Effector memory CD8-positive, alpha-beta T cell (primary cell): ENCODE results near the gene DIP2B.
A peak's percentile ranks its signal among the peaks of the same experiment; 100 is the strongest.
"Not testable (repeated sequence)": the region's sequence is repeated elsewhere in the genome, so short reads cannot be mapped to it uniquely, and the experiment has no call there.

ENCODE experiments used
- ATAC-seq: fragments of 150-1000 bp; cut with Tn5 transposase; replicated peaks from 2 replicates; pipeline ENCODE4 v1.10.0; 2021; ENCODE audit warnings: mild to moderate bottlenecking, moderate library complexity
- DNase-seq, 3 experiments: peaks; one replicate each; pipeline ENCODE4 v3.0.0; 2021
- H3K27ac Mint-ChIP-seq, 2 donors: one replicate each; pipeline ENCODE4 v1.8.0; 2022; ENCODE audit warnings: mild to moderate bottlenecking in 2 of 2, mixed read lengths in 2 of 2, moderate library complexity in 2 of 2
- H3K27me3 Mint-ChIP-seq, 2 donors: one replicate each; pipeline ENCODE4 v1.8.0; 2022; ENCODE audit warnings: mixed read lengths in 2 of 2
- H3K36me3 Mint-ChIP-seq: one replicate; pipeline ENCODE4 v1.8.0; 2022; ENCODE audit warnings: mild to moderate bottlenecking, moderate library complexity, mixed read lengths; ENCODE audit not compliant: insufficient read depth
- H3K4me1 Mint-ChIP-seq, 2 donors: one replicate each; pipeline ENCODE4 v1.8.0; 2022; ENCODE audit warnings: low read depth in 2 of 2, mixed read lengths in 2 of 2
- H3K4me3 Mint-ChIP-seq, 2 donors: one replicate each; pipeline ENCODE4 v1.8.0; 2022; ENCODE audit warnings: mild to moderate bottlenecking in 2 of 2, mixed read lengths in 2 of 2, moderate library complexity in 2 of 2
- H3K9me3 Mint-ChIP-seq, 2 donors: one replicate each; pipeline ENCODE4 v1.8.0; 2022; ENCODE audit warnings: mixed read lengths in 2 of 2

Gene DIP2B

GRCh38 chr12:50750366-50750765, 245.6 kb downstream of the DIP2B start:
- H3K27me3 Mint-ChIP-seq = no peaks in the 10 kb centered on the region
- no peak for ATAC-seq
- H3K27ac Mint-ChIP-seq = no peak overlapping the region
- DNase-seq = no peak
- H3K4me1 Mint-ChIP-seq = no peaks in the 10 kb centered on the region
- no peak overlapping the region for H3K4me3 Mint-ChIP-seq
- H3K9me3 Mint-ChIP-seq = no peaks in the 10 kb centered on the region
- H3K36me3 Mint-ChIP-seq = peaks cover 4% of the 10 kb centered on the region

DNA sequence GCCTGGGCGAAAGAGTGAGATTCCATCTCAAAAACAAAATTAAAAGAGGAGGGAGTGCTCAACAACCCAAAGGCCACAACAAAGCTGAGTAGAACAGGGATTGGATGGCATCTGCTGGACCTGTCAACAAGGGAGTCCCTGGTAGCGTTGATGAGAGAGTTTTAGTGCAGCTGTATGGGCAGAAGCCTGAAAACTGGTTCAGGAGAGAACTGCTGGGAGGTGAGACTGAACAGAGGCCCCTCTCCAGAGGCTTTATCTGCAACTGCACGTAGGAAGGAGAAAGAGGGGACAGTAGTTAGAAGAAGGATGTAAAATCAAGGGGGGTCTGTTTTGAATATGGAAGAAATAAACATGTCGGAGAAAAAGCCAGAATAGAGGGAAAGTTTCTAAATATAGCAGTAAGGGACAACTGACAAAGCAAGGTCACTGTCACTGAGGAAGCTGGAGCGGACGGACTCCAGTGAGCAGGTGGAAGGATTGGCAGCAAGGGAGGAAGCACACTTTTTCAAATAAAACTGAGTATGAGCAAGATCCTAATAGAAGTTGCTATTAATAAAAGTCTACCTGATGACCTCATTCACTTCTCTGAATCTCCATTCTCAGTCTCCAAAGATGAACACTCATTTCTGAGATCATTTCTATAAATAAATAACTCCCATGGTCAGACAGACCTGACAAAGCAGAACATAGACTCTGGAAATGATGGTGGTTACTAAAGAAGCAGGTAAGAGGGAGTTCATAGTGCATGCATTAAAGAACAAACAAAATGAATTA, 247.3 kb downstream of the DIP2B start:
- Mint-ChIP-seq H3K4me1 (no peaks in the 10 kb centered on the region), H3K27ac (peak overlapping the region; percentile 7 to 20), H3K27me3 (no peaks in the 10 kb centered on the region), H3K36me3 (no peaks in the 10 kb centered on the region), H3K4me3 (no peak overlapping the region), H3K9me3 (no peaks in the 10 kb centered on the region)
- no peak for DNase-seq
- no peak for ATAC-seq

- H3K27me3 Mint-ChIP-seq = no peaks in the 10 kb centered on the region
- DNase-seq = no peak
- H3K27ac Mint-ChIP-seq = no peak overlapping the region
- no peak for ATAC-seq
- no peaks in the 10 kb centered on the region for H3K9me3 Mint-ChIP-seq
- H3K4me3 Mint-ChIP-seq = no peak overlapping the region
- peaks cover 2% of the 10 kb centered on the region for H3K36me3 Mint-ChIP-seq
- no peaks in the 10 kb centered on the region for H3K4me1 Mint-ChIP-seq
Observed at GRCh38 chr12:50753232-50753769, 248.5 kb downstream of the DIP2B start.

DNA sequence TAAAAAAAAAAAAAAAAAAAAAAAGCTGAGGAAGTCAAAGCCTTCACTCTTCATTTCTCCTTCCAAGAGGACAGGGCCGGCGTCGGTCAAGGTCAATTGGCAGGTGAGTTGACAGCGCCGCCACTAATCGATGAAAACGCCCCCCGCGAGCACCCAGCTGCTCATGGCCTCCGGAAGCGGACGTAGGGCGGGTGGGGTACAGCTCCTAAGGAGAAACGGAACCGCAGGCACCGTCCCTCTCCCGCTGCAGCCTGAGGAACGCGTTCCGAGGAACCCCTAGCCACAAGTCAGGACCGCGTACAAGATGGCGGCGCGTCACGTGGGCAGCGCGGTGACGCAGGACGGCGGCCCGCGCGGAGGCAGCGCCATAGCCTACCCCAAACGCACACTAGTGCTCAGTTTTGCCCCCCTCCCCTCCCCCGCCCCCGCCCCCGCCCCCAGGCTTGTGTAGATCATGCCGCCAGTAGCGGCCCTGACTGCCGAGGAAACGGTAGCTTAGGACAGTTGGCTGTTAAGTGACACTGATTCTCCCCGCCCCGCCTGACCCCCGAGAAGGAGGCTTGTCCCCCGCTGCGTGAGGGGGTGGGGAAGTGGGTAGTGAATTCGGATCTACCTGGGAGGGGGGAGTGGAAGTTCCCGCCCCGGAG, 259.0 kb downstream of the DIP2B start, which contains the start of gene ATF1:
TSS of gene ATF1 (plus strand) at position 463 of the 647 bp plus-strand sequence. CDS start 16,045 bp downstream, outside the sequence.
- Mint-ChIP-seq H3K36me3 (peaks cover 31% of the 10 kb centered on the region), H3K4me1 (peaks cover 19 to 20% of the 10 kb centered on the region in 2 donors), H3K4me3 (peak within 1 kb of the TSS; percentile 89 to 96), H3K27ac (peak within 1 kb of the TSS; percentile 98), H3K27me3 (no peaks in the 10 kb centered on the region), H3K9me3 (peaks cover 0 to 6% of the 10 kb centered on the region in 2 donors)
- ATAC-seq (peak; percentile 78), DNase-seq (peak; percentile 80 to 87 (median 86))

GRCh38 chr12:50764286-50765094, 259.7 kb downstream of the DIP2B start:
- peaks cover 19 to 22% of the 10 kb centered on the region in 2 donors for H3K4me1 Mint-ChIP-seq

GRCh38 chr12:50765095-50765911, 260.5 kb downstream of the DIP2B start:
- peaks cover 19 to 22% of the 10 kb centered on the region in 2 donors for H3K4me1 Mint-ChIP-seq
- peaks cover 0 to 6% of the 10 kb centered on the region in 2 donors for H3K9me3 Mint-ChIP-seq
- H3K27me3 Mint-ChIP-seq = no peaks in the 10 kb centered on the region
- DNase-seq = peak; percentile 40 to 51 (median 44)
- H3K4me3 Mint-ChIP-seq = peak overlapping the region; percentile 89 to 96
- peak; percentile 30 for ATAC-seq
- peaks cover 31% of the 10 kb centered on the region for H3K36me3 Mint-ChIP-seq
- H3K27ac Mint-ChIP-seq = peak overlapping the region; percentile 98

More at GRCh38 chr12:50764286-50765094, 259.7 kb downstream of the DIP2B start:
- Mint-ChIP-seq H3K27me3 (no peaks in the 10 kb centered on the region), H3K9me3 (peaks cover 0 to 6% of the 10 kb centered on the region in 2 donors), H3K4me3 (peak overlapping the region; percentile 89 to 96), H3K36me3 (peaks cover 31% of the 10 kb centered on the region), H3K27ac (peak overlapping the region; percentile 98)
- ATAC-seq (peak; percentile 61), DNase-seq (peak; percentile 77 to 80 (median 79))

DNA sequence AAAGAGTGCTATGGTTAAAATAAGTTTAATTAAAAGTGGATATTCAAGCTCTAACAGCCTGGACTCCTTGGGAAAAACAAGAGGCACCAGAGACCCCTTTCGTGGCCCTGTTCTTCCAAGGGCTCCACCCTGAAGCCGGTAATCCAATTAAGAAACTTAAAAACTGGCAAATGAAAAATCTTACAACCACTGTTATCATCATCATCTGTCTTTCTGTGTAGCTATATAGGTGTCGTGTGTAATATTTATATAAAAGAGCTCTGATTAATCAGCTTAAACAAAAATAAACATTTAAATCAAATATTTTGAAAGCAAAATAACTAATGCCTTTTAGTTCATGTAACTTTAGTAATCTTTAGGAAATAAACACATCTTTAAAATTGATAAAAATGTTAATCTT, 263.6 kb downstream of the DIP2B start:
- Mint-ChIP-seq H3K9me3 (no peaks in the 10 kb centered on the region), H3K27ac (peak overlapping the region; percentile 38 to 80), H3K27me3 (no peaks in the 10 kb centered on the region), H3K4me3 (no peak overlapping the region), H3K36me3 (peaks cover 20% of the 10 kb centered on the region), H3K4me1 (peaks cover 18 to 19% of the 10 kb centered on the region in 2 donors)
- ATAC-seq = no peak
- DNase-seq = no peak

DNA sequence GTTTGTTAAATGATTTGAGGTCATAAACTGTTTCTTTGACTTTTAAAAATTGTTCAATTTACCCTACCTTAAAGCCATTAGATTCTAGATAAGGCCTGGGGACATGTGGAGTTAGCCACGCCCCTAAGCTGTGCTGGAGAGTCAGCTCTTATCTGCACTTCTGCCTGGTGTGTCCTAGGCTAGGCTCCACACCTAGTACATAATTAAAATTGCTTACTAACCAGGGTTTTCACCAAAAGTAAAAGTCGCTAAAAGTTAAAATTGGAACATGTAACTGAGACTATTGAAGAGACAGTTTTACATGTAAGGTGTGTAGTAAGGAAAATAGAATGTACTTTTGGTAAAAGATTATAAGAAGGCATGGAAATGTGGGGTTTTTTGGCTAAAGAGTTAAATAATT, 264.0 kb downstream of the DIP2B start:
- peaks cover 15 to 19% of the 10 kb centered on the region in 2 donors for H3K4me1 Mint-ChIP-seq
- DNase-seq, H3K27me3 Mint-ChIP-seq, ATAC-seq, H3K9me3 Mint-ChIP-seq, H3K4me3 Mint-ChIP-seq: not testable (repeated sequence)
- H3K27ac Mint-ChIP-seq = peak overlapping the region in 1 of 2 donors; percentile 80
- peaks cover 19% of the 10 kb centered on the region for H3K36me3 Mint-ChIP-seq

DNA sequence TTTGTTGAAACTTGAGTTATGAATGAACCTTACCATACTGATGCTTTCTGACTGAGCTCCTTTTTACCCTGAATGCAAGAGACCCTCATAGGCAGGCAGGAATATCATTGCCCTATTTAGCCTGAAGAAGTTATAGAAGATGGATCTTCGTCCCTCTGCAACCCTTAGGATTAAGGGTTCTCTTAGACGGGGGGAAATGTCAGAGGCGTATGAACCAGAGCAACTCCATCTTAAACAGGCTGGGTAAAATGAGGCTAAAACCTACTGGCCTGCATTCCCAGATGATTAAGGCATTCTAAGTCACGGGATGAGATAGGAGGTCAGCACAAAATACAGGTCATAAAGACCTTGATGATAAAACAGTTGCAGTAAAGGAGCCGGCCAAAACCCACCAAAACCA, 266.6 kb downstream of the DIP2B start:
- Mint-ChIP-seq H3K27me3 (no peaks in the 10 kb centered on the region), H3K4me1 (peaks cover 6 to 13% of the 10 kb centered on the region in 2 donors), H3K4me3 (no peak overlapping the region), H3K27ac (peak overlapping the region in 1 of 2 donors; percentile 44), H3K36me3 (peaks cover 11% of the 10 kb centered on the region), H3K9me3 (no peaks in the 10 kb centered on the region)
- ATAC-seq = no peak
- DNase-seq = no peak

- DNase-seq = no peak
- H3K36me3 Mint-ChIP-seq = peaks cover 11% of the 10 kb centered on the region
- H3K9me3 Mint-ChIP-seq = no peaks in the 10 kb centered on the region
- no peaks in the 10 kb centered on the region for H3K27me3 Mint-ChIP-seq
- peak overlapping the region in 1 of 2 donors; percentile 72 for H3K27ac Mint-ChIP-seq
- no peak for ATAC-seq
- H3K4me1 Mint-ChIP-seq = peaks cover 6 to 17% of the 10 kb centered on the region in 2 donors
- H3K4me3 Mint-ChIP-seq = no peak overlapping the region
Observed at GRCh38 chr12:50772470-50772869, 267.7 kb downstream of the DIP2B start.

DNA sequence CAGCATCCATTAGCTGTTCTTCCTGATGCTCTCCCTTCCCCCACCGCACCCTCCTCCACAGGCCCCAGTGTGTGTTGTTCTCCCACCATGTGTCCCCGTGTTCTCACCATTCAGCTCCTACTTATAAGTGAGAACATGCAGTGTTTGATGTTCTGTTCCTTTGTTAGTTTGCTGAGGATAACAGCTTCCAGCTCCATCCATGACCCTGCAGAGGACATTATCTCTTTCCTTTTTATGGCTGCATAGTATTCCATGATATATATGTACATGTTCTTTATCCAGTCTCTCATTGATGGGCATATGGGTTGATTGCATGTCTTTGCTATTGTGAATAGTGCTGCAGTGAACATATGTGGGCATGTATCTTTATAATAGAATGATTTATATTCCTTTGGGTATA, 268.1 kb downstream of the DIP2B start:
- H3K36me3 Mint-ChIP-seq = peaks cover 13% of the 10 kb centered on the region
- peak overlapping the region in 1 of 2 donors; percentile 72 for H3K27ac Mint-ChIP-seq
- H3K4me1 Mint-ChIP-seq = peaks cover 6 to 17% of the 10 kb centered on the region in 2 donors
- H3K9me3 Mint-ChIP-seq = no peaks in the 10 kb centered on the region
- no peak for DNase-seq
- no peak for ATAC-seq
- no peak overlapping the region for H3K4me3 Mint-ChIP-seq
- H3K27me3 Mint-ChIP-seq = no peaks in the 10 kb centered on the region

GRCh38 chr12:50775251-50775650, 270.5 kb downstream of the DIP2B start:
- no peak for ATAC-seq
- Mint-ChIP-seq H3K36me3 (peaks cover 21% of the 10 kb centered on the region), H3K9me3 (no peaks in the 10 kb centered on the region), H3K4me1 (peaks cover 12 to 28% of the 10 kb centered on the region in 2 donors), H3K27me3 (no peaks in the 10 kb centered on the region), H3K27ac (peak overlapping the region in 1 of 2 donors; percentile 58), H3K4me3 (no peak overlapping the region)
- DNase-seq = no peak
